Peyer's patch (tissue), 4 donors: ENCODE results near the gene HEATR3. TPM values are rescaled to one million over a fixed set of nuclear protein-coding genes. Genes with fewer than 3 reads are reported as not detected.

Experiments used
- DNase-seq, 3 donors: peaks; one replicate each; pipeline ENCODE4 v3.0.0-alpha.2; 2017 to 2019
- H3K27ac ChIP-seq, 4 donors: fragments of 200-600 bp; sonication (generic); one replicate each; pipeline ENCODE4 v1.5.1; 2016 to 2019
- H3K27me3 ChIP-seq, 2 donors: fragments of 200-600 bp; sonication (generic); one replicate each; pipeline ENCODE4 v1.5.1; 2019
- H3K36me3 ChIP-seq, 3 donors: fragments of 200-600 bp; sonication (generic); one replicate each; pipeline ENCODE4 v1.5.1; 2016 to 2019
- H3K4me1 ChIP-seq, 4 donors: fragments of 200-600 bp; sonication (generic); one replicate each; pipeline ENCODE4 v1.5.1; 2016 to 2019
- H3K4me3 ChIP-seq, 4 donors: fragments of 200-600 bp; sonication (generic); 1 replicate in 3 of 4; 2 replicates in 1 of 4; pipeline ENCODE4 v1.5.1; 2016 to 2019; ENCODE audit warnings: mild to moderate bottlenecking in 1 of 4
- H3K9me3 ChIP-seq, 4 donors: fragments of 200-600 bp; sonication (generic); one replicate each; pipeline ENCODE4 v1.5.1; 2016 to 2019; ENCODE audit warnings: mild to moderate bottlenecking in 1 of 4
- POLR2A ChIP-seq, 2 donors: fragments of 450-650 bp; IDR thresholded peaks; one replicate each; pipeline ENCODE4 v1.5.1; 2017; ENCODE audit warnings: antibody characterized with exemption in 2 of 2, mild to moderate bottlenecking in 2 of 2, moderate library complexity in 2 of 2
- total RNA-seq, 4 donors: library from RNA; depleted of rRNA; stranded (reverse); fragments of >200 nt; gene quantifications; one replicate each; pipeline ENCODE4 v1.1.0, GENCODE V29; 2016
- TF ChIP-seq, protein P1 (sequence below), 6 experiments: fragments of 450-650 bp in 4 of 6; fragments of 200-600 bp in 2 of 6; sonication (generic) in 1 of 6; IDR thresholded peaks; one replicate each; pipeline ENCODE4 v1.5.1; 2017 to 2019; ENCODE audit warnings: antibody characterized with exemption in 6 of 6, mild to moderate bottlenecking in 3 of 6, moderate library complexity in 1 of 6

Gene HEATR3
- total RNA-seq, 4 donors from 2014 or later, result 22.4 to 39.7 (median 29.6) TPM

DNA sequence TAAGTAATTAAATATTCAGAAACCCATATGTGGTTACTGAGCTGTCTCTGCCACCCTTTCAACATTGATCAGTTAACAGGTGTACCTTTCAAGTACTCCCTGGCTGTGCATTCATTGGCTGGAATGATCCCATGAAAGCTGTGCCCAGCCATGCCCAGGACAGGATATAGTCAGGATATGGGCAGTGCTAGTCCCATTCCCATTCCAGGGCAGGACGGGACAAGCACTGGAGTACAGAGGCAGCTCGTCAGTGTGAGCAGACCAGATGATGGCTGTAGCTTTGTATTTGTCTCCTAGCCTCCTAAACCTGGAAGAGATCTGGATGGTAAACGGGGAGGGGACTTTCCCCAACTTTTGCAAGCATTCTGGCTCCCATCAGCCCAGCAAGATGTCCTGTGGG is 22.5 kb downstream of the HEATR3 start:
- no peaks in the 10 kb centered on the region for H3K9me3 ChIP-seq
- peaks cover 0 to 52% (median 0%) of the 10 kb centered on the region in 3 donors for H3K36me3 ChIP-seq
- DNase-seq, result no peak
- TF ChIP-seq POLR2A (IDR thresholded peaks at IDR 0.05), result no peak
- TF ChIP-seq, protein P1, sequence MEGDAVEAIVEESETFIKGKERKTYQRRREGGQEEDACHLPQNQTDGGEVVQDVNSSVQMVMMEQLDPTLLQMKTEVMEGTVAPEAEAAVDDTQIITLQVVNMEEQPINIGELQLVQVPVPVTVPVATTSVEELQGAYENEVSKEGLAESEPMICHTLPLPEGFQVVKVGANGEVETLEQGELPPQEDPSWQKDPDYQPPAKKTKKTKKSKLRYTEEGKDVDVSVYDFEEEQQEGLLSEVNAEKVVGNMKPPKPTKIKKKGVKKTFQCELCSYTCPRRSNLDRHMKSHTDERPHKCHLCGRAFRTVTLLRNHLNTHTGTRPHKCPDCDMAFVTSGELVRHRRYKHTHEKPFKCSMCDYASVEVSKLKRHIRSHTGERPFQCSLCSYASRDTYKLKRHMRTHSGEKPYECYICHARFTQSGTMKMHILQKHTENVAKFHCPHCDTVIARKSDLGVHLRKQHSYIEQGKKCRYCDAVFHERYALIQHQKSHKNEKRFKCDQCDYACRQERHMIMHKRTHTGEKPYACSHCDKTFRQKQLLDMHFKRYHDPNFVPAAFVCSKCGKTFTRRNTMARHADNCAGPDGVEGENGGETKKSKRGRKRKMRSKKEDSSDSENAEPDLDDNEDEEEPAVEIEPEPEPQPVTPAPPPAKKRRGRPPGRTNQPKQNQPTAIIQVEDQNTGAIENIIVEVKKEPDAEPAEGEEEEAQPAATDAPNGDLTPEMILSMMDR (IDR thresholded peaks at IDR 0.05), result no peak
- no peaks in the 10 kb centered on the region for H3K4me1 ChIP-seq
- no peak overlapping the region for H3K27ac ChIP-seq
- H3K27me3 ChIP-seq, result no peaks in the 10 kb centered on the region
- H3K4me3 ChIP-seq, result no peak overlapping the region

DNA sequence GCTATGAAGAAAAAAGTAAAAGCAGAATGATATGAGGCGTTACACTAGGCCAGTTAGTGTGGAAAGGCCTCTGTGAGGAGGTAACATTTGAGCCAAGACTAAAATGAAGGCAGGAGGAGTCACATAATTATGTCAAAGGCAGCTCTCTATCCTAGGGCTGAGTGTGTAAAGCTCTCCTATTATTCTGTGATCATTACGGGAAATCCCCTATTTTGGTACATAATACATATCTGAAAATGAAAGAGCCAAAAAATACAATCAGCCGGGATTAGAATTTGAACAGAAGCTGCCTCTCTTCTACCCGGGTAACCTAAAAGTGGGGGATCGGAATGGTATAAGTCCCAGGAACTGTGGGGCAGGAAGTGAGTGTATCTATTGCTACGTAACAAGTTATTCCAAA is 27.1 kb downstream of the HEATR3 start:
- Histone ChIP-seq H3K27ac (peak overlapping the region in 1 of 4 donors; percentile 35), H3K4me1 (no peaks in the 10 kb centered on the region), H3K36me3 (peaks cover 0 to 16% (median 0%) of the 10 kb centered on the region in 3 donors), H3K9me3 (no peaks in the 10 kb centered on the region), H3K27me3 (no peaks in the 10 kb centered on the region), H3K4me3 (no peak overlapping the region)
- DNase-seq, result no peak
- no peak for TF ChIP-seq POLR2A (IDR thresholded peaks at IDR 0.05)
- TF ChIP-seq, protein P1 (IDR thresholded peaks at IDR 0.05), result no peak

DNA sequence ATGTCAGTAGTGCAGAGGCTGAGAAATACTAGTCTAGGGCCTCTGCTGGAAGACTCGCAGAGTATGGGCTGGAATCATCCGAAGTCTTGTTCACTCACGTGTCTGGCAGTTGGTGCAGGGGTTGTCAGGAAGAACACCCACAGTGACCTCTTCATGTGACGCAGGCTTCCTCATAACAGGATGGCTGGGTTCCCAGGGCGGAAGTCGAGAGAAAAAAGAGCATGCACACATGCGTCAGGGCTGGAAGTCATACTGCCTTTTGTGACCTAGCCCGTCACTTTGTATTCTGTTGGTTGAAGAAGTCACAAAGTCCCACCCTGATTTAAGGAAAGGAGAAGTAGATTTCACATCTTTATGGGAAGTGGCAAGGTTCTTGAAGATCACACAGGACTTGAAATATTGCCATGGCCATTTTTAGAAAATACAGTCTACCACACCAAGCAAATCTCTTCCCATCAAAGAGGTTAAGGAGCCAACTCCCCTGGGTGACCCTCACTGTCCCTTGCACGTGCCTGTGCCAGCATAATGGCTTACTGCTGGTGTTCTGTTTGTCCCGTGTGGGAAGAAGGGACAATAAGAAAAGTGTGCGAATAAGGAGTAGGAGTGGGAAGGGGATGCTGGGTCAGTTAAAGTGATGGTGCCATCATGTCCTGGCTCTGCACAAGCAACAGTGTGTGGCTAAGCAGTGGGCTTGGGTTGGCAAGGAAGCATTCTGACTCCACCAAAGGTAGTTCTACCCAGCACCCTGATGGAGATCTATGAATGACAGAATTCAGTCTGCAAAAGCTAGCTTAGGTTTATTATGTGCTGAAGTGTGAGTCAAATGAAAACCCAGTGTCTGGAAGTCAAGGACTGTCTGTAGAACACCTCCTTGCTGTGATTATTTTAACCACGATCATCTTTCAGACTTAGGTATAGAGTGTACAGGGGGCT is 28.1 kb downstream of the HEATR3 start:
- Histone ChIP-seq H3K4me1 (no peaks in the 10 kb centered on the region), H3K27me3 (no peaks in the 10 kb centered on the region)
- peak in 2 of 3 donors; percentile 20 to 64 for DNase-seq

DNA sequence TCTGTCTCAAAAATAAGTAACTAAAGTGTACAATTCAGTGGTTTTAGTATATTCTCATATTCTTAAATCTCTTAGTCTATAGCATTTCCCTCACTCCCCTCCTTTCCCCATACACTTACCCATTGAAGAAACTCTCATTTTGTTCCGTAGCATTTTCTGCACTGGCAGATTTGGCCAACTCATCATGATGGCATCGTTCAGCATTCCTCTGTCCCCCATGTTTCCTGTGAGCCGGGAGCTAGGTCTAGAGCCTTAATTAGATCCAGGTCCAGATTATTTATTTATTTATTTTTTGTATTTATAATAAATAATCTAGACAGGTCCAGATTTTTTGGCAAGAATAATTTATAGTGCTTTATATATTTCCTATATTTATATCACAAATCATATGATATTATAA is 31.0 kb downstream of the HEATR3 start:
- no peaks in the 10 kb centered on the region for H3K4me1 ChIP-seq
- no peaks in the 10 kb centered on the region for H3K27me3 ChIP-seq
- H3K9me3 ChIP-seq, result no peaks in the 10 kb centered on the region
- H3K4me3 ChIP-seq, result no peak overlapping the region
- no peak for TF ChIP-seq POLR2A (IDR thresholded peaks at IDR 0.05)
- TF ChIP-seq, protein P1 (IDR thresholded peaks at IDR 0.05), result no peak
- no peak for DNase-seq
- no peak overlapping the region for H3K27ac ChIP-seq
- H3K36me3 ChIP-seq, result peaks cover 0 to 16% (median 0%) of the 10 kb centered on the region in 3 donors

More for the DNA sequence above, 28.1 kb downstream of the HEATR3 start:
- Histone ChIP-seq H3K36me3 (peaks cover 0 to 8% (median 0%) of the 10 kb centered on the region in 3 donors), H3K4me3 (no peak overlapping the region), H3K9me3 (no peaks in the 10 kb centered on the region), H3K27ac (peak overlapping the region in 2 of 4 donors; percentile 15 to 35)
- no peak for TF ChIP-seq POLR2A (IDR thresholded peaks at IDR 0.05)
- TF ChIP-seq, protein P1 (IDR thresholded peaks at IDR 0.05), result no peak

DNA sequence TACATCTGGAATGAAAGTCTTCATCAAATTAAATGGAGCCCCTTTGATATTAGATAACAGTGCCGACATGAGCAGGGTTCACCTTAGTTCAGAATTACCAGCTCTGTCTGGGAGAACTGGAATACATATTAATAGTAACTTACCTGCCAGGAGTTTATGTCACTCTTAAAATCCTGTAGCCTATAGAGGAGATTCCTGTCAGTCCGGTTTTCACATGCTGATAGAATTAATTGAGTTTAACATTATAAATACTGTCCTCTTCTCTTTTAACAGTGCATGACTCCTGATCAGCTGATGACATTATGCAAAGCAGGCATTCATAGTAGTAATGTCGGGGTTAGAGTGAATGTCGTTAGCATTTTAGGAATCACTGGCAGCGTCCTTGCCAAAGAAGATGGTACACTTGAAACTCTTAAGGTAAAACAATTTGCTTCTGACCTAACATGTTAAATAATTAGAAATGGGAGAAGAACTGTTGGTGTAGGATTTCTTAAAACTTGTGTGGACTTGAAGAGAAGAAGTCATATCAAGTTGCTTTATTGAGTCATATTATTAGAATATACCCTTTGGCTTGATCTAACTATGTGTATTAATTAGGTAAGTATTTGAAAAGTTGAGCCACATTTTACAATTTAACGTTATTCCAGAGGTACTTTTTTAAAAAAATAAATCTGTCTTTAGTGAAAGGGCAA is 34.3 kb downstream of the HEATR3 start:
- no peaks in the 10 kb centered on the region for H3K4me1 ChIP-seq
- no peaks in the 10 kb centered on the region for H3K9me3 ChIP-seq
- peaks cover 0 to 47% (median 0%) of the 10 kb centered on the region in 3 donors for H3K36me3 ChIP-seq
- TF ChIP-seq, protein P1 (IDR thresholded peaks at IDR 0.05), result no peak
- no peak for TF ChIP-seq POLR2A (IDR thresholded peaks at IDR 0.05)
- no peak for DNase-seq
- H3K27ac ChIP-seq, result no peak overlapping the region
- no peak overlapping the region for H3K4me3 ChIP-seq
- no peaks in the 10 kb centered on the region for H3K27me3 ChIP-seq
